SK-N-DZ (cell line): ENCODE measurements around the gene PLEKHM3.
"Not testable (repeated sequence)": the region's sequence is repeated elsewhere in the genome, so short reads cannot be mapped to it uniquely, and the experiment has no call there.

Experiments used
- DNase-seq: peaks from one replicate; pipeline ENCODE4 v3.0.0-alpha.2; 2015; ENCODE audit warnings: low spot score

PLEKHM3 gene

DNA sequence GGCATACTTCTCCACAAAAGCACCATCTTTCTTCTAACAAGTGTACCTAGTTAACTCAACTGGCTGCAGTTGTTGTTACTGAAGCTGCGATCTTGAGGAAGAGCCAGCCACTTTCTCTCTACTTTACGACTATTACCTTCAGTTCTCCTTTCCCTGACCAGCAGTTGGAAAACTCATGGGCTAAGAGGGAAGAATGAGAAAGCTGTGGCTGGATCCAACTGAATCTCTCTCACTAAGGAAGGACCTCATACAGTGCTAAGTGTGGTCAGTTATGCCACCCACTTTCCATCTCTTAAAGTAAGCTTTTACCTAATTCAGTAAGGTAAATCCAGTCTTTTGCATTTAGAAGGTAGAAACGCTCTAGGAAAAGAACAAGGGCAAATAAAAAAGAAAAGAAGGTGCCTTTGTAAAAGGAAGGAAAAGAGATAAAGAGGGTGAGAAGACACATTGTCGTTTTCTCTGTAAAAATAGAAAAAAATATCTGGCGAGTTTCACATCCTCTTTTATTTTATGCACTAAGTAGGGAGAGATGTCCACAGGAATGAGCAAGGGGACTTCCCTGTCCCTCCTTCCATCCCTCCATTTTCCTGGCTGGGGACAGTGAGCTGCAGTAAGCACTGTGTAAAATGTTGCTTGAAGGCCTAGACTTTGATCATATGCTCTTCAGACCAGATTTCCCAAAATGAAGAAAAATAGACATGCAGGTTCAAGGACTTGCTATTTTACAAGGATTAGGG lies 73.4 kb downstream of the PLEKHM3 start:
- no peak for DNase-seq

- DNase-seq, result no peak
Measured at GRCh38 chr2:207950761-207951114, 74.6 kb downstream of the PLEKHM3 start.

DNA sequence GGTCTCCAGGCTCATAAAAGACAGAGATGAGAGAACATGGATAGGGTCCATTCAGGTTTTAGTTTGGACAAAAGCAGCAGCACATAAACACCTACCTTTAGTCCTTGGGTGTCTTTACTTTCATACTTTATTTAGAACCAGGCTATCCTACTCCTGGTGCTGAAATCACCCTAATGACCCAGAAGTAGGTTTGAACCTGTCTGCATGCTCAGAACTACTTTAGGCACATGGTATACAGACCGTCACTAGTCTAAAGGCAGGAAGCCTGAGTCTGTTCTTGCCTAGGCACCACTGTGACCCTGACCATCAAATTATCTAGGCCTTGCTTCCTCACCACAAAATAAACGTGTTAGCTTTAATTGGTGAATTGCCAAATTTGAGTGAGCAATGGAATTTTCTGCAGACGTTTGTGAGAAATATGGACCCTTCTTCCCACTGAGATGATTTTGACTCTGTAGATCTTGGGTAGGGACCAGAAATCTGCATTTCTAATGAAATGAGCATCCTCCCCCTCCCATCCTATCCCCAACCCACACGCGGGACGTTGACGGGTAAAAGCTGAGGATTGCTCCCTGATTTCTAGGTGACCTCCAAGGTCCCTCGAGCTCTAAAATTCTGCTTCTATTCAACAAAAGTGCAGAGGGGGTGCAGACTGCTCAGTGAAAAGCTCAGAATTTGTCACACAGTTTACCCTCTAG lies 75.1 kb downstream of the PLEKHM3 start:
- DNase-seq, result no peak

GRCh38 chr2:207949245-207949644 lies 76.1 kb downstream of the PLEKHM3 start:
- DNase-seq, result not testable (repeated sequence)

DNA sequence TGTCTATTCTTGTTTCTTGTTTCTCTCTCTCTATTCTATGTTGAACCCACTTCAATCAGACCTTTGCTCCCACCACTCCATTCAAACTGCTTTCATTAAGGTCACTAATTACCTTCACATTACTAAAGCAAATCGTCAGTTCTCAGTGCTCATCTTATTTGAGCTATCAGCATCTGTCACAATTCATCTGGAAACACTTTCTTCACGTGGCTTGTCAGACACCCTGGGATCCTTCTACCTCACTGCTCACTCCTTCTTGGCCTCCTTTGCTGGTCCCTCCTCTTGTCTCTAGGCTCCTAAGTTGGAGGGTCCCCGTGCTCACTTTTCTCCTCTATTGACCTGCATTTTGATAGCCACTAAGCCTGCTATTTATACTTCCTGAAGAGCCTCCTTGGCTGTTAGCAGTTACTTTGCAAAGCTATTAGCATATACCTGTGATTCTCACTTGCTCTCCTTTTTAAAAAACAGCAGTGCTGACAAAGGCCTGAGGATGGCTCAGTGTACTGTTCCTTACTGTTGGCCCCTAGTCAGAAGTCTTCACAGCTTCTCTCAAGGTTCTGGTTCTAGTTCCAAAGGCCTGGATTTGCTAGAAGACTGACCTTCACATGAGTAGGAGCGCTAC lies 80.2 kb downstream of the PLEKHM3 start:
- DNase-seq, result no peak

DNA sequence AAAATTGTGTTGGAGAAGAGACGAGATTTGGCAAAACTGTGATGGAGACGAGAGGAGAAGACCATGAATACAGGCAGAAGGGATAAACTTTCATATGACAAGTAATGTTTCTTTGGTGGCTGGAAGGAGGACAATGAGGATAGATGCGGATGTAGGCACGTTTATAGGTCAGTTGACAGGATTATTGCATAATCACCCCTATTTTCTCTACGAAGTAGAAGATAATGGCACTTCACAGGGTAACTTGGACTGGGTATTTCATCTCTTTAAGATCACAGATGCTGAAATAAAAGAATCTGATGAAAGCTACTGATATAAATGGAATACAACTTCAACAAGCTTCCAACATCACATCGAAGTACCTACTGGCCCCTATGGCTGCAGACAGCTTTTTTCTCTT lies 81.0 kb downstream of the PLEKHM3 start:
- no peak for DNase-seq

GRCh38 chr2:207939342-207940108 lies 85.8 kb downstream of the PLEKHM3 start:
- peak; percentile 41 for DNase-seq

GRCh38 chr2:207938886-207939285 lies 86.4 kb downstream of the PLEKHM3 start:
- no peak for DNase-seq

GRCh38 chr2:207938415-207938814 lies 86.9 kb downstream of the PLEKHM3 start:
- peak; percentile 80 for DNase-seq

- DNase-seq, result no peak
Measured at GRCh38 chr2:207937823-207938222, 87.5 kb downstream of the PLEKHM3 start.

DNA sequence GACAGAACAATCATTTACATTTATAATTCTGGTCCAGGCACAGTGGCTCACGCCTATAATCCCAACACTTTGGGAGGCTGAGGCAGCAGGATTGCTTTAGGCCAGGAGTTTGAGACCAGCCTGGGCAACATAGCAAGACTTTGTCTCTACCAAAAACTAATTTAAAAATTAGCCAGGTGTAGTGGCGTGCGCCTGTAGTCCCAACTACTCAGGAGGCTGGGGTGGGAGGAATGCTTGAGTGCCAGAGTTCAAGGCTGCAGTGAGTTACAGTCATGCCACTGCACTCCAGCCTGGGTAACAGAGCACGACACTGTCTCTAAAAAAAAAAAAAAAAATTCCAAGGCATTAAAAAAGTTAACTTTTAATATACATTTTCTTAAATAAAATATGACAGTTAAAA lies 88.1 kb downstream of the PLEKHM3 start:
- no peak for DNase-seq

- DNase-seq, result no peak
Measured at GRCh38 chr2:207936380-207936779, 88.9 kb downstream of the PLEKHM3 start.

DNA sequence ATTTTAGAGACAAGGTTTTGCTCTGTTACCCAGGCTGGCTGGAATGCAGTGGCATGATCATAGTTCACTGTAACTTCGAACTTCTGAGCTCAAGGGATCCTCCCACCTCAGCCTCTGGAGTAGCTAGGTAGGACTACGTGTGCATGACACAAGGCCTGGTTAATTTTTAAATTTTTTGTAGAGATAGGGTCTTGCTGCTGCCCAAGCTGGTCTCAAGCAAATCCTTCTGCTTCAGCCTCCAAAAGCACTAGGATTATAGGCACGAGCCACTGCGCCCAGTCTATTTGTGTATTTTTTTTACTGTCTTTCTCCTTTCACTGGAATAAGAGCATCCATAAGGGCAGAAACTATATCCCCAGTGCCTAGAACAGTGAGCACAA lies 89.3 kb downstream of the PLEKHM3 start:
- no peak for DNase-seq

DNA sequence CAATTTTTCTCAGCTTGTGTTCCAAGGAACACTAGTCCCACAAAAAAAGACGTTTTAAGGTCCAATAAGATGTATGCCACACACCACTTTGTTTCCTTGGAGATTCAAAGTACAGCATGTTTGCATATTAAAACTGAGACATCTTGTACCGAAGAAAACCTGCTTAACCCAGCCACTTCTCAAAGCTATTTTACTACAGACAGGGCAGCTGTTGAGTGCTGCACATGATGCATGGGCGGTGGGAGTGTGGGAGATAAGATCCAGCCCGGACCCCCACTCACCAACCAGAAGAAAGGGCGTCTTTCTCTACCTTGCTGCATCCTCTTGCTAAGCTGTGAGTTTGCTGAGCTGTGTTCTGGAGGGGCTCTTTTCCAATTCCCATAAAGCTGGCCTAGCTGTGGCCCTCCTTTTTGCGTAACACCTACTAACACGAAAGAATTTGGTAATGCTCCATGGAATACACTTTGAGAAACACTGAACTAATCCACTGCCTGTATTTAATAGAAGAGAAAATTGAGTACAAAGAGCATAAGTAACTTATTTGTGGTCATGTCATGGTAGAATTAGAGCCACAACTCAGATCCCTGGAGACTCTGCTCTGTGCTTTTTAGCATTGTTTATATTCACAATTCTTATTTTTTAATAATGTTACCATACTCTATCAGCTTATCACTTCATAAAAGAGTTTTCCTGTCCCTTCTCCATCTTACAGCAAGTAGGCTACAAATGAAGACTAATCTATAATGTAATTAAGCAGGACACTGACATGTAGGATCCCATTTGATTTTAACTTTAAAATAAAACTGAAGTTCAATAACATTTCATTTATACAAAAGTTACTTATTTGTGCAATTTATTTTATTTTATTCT lies 90.0 kb downstream of the PLEKHM3 start:
- no peak for DNase-seq

DNA sequence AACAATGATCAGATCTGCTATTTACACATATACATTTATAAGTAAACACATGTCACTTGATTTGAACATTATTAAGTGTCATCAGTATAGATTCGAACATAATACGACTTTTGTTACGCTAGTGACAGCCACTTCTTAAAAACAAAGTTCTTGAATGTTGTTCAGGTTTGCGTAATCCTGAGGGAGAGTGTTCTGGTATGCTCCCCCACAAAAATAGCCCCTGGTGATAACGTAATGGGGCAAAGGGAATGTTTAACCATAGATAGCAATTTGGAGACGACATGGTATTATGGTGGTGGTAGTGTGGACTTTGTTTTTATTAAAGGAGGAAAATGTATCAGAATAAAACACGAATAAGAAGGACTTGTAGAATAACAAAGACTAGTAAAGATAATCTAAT lies 90.6 kb downstream of the PLEKHM3 start:
- DNase-seq, result no peak

GRCh38 chr2:207933396-207934065 lies 91.8 kb downstream of the PLEKHM3 start:
- no peak for DNase-seq

DNA sequence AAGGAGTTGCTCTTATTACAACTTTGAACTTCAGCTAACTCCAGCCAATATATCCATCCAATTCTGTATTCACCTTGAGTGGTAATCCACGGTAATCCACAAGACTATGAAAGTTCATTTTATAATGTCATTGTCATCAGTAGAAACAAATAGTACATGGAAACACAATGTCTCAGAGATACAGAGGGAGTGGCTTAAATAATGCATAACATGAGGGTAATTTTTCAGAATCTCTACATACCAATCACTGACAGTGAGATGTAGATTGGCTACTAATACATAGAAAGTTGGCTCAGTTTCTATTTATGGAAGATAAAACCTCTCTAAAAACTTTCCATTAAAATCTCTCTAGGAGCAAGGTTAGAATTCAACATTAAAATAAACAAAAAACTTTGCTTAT lies 93.2 kb downstream of the PLEKHM3 start:
- no peak for DNase-seq

DNA sequence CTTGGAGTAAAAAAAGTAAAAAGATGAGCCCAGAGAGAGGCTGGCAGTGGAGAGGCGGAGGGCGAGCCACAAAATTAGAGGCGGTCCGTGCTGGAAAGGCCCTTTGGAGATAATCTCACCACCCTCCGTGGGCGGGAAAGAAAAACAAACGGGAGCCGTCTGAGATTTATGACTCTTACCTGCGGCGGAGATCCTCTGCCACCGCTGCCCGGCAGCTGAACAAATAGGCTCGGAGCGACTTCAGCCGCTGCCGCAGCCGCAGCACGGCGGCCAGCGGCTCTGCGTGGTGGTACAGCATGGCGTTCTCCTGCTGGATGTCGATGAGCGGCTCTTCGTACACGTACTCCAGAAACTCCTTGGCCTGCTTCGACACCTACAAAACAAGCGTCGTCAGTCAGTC lies 94.6 kb downstream of the PLEKHM3 start:
- DNase-seq, result no peak

- DNase-seq, result no peak
Measured at GRCh38 chr2:207929923-207930322, 95.4 kb downstream of the PLEKHM3 start.

GRCh38 chr2:207928079-207928478 lies 97.2 kb downstream of the PLEKHM3 start:
- DNase-seq, result no peak

GRCh38 chr2:207926989-207927300 lies 98.4 kb downstream of the PLEKHM3 start:
- no peak for DNase-seq
